Measurements from ENCODE around the gene CMSS1.

- no peak for TF ChIP-seq EZH2 (IDR thresholded peaks at IDR 0.05; ENCODE audit: borderline replicate concordance, insufficient read depth, low read length, poor library complexity, severe bottlenecking)
- no peak for TF ChIP-seq REST (IDR thresholded peaks at IDR 0.05; ENCODE audit: borderline replicate concordance)
- no peak for TF ChIP-seq POLR2AphosphoS5 (IDR thresholded peaks at IDR 0.05)
- no peak for TF ChIP-seq CTCF (IDR thresholded peaks at IDR 0.05; ENCODE audit: poor library complexity, severe bottlenecking)
Measured at GRCh38 chr3:99921986-99922385, 104.3 kb downstream of the CMSS1 start.
